Astrocyte of the hippocampus (primary cell): ENCODE results near the gene DUSP2.
A peak's percentile ranks its signal among the peaks of the same experiment; 100 is the strongest.
"Not testable (repeated sequence)": the region's sequence is repeated elsewhere in the genome, so short reads cannot be mapped to it uniquely, and the experiment has no call there.

ENCODE experiments used
- DNase-seq: peaks from one replicate; pipeline ENCODE4 v3.0.0; 2011; ENCODE audit warnings: low read depth, low spot score

Gene DUSP2

GRCh38 chr2:96147593-96148201, 2.5 kb upstream of the DUSP2 start:
- peak; percentile 24 for DNase-seq

- DNase-seq: peak; percentile 83
These were observed 1.8 kb upstream of the DUSP2 start for GRCh38 chr2:96146881-96147592.

DNA sequence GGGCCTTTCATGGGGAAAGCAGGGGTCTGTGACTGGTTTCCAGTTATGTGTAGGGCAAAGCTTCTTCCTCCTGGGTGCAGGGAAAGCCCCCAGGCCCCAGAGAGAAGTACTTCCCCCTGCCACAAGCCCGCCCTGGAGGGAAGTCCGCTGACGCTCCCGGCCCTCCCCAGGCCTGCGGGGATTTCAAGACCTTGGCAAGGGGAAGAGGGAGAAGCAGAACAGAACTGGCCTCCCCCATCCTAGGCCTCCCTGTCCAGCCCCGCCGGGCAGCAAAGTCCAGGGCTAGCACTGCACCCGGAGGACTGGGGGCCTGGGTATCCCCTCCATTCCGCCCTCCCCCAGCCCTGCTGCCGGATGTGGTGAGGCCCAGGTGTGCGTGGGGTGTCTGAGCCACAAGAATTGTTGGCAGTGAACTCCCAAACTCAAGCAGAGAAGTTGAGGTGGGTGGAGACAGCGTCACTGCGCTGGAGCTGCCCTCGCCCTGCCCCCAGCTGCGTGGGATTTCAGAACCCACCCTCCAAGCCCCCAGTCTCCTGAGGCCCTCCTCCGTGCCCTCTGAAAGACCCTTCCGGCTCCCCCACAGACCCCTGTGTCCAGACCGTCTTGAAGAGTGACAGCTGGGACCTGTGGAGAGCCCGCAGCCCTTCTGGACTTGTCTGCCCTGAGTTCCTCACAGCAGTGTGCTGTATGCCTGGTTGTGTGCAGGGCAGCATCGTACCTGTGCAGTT, 1.1 kb upstream of the DUSP2 start:
- peak; percentile 26 for DNase-seq

DNA sequence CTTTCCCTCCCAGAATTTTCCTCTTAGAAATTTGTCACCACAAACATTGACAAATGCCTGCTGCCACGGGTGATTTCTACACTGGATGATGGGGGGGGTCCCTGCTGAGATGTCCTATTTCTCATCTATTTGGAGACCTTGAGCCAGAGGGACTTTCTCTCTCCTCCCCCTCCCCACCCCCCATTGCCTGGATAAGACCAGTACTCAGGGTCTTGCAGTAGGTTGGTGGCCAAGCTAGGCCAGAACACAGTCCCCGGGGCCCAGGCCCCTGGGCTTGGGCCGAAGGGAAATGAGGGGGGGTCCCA, 560 bp upstream of the DUSP2 start:
- DNase-seq: no peak

GRCh38 chr2:96144481-96145035, 682 bp downstream of the DUSP2 start:
- DNase-seq: no peak

GRCh38 chr2:96143848-96144480, 1.3 kb downstream of the DUSP2 start:
- no peak for DNase-seq

- DNase-seq: no peak
These were observed 1.9 kb downstream of the DUSP2 start for GRCh38 chr2:96143231-96143847.

- no peak for DNase-seq
These were observed 2.8 kb downstream of the DUSP2 start for GRCh38 chr2:96142217-96143113.

DNA sequence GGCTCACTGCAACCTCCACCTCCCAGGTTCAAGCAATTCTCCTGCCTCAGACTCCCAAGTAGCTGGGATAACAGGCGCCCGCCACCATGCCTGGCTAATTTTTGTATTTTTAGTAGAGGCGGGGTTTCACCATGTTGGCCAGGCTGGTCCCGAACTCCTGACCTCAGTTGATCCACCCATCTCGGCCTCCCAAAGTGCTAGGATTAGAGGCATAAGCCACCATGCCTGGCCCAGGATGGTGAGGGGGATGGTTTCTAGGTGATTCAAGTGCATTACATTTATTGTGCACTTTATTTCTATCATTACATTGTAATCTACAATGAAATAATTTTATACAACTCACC, 3.6 kb downstream of the DUSP2 start:
- DNase-seq: not testable (repeated sequence)

DNA sequence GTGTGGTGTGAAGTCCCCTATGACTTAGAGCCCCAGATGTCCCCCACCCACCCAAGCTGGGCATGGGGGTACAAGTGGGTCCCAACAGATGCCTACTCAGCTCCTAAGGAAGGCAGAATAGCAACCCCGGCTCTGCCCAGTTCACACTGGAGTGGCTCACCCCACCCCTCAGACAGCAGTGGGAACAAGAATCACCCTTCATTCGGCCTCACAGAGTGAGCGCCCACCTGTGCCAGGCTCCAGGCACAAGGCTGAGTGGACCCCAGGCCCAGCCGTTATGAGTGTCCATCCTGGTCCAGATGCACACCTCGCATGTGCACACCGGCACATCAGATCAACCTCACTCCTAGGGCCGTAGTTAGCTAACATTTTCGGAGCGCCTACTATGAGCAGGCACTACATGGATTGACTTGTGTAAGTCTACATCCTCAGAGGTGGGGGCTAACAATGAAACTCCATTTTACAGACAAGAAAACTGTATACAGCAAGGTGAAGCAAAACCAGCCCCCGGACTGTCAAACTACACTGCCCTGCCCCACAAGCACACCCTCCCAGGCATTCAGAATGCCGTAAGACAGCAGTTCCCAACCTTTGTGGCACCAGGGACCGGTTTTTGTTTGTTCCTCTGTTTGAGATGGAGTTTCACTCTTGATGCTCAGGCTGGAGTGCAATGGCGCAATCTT, 4.2 kb downstream of the DUSP2 start:
- DNase-seq: no peak

- no peak for DNase-seq
These were observed 6.0 kb downstream of the DUSP2 start for GRCh38 chr2:96139181-96139758.

DNA sequence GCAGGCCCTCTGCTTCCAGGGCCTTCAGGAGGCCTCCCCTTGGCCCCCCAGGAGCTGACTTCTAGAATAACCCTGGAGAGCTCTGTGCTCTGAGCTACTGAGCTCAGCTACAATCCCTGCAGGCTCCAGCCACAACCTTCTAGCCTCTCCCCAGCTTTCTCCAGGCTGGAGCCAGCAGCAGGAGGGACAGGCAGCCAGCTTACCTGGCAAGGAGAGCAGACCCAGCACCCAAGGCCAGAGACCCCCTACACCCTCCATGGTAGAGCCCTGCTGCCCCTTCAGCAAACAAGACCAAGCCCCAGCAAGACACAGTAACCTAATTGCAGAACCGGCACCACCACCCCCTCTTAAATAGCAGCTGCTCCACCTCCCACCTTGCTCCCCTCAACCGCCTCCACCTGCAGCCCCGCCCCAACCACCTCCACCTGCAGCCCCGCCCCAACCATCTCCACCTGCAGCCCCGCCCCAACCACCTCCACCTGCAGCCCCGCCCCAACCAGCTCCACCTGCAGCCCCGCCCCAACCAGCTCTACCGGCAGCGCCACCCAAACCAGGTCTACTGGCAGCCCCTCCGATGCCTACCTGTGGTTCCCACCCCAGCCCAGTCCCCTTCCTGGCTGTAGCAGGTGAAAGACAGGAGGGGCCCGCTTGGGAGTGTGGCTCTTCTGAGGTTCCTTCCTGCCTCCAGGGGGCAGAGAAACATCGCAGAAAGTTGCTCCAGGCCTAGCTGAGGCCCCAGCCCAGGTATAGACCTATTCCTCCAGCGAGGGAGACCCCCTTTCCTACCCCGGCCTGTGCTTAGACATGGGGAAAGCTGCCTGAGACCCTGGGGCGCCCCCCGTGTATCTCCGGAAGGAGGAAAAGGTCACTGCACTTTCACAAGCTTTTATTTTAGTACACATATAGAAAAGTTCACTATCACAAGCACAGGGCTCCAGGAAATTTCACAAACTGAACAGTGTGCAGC, 6.8 kb downstream of the DUSP2 start, which contains the start of gene ASTL:
Gene ASTL, minus strand, starts transcription at position 324 of the 967 bp plus-strand sequence. Its CDS starts 66 bp downstream, at position 258.
- peak; percentile 69 for DNase-seq

GRCh38 chr2:96137321-96138178, 7.7 kb downstream of the DUSP2 start:
- no peak for DNase-seq

GRCh38 chr2:96136129-96136720, 9.0 kb downstream of the DUSP2 start:
- DNase-seq: no peak

GRCh38 chr2:96135621-96136020, 9.6 kb downstream of the DUSP2 start:
- no peak for DNase-seq

DNA sequence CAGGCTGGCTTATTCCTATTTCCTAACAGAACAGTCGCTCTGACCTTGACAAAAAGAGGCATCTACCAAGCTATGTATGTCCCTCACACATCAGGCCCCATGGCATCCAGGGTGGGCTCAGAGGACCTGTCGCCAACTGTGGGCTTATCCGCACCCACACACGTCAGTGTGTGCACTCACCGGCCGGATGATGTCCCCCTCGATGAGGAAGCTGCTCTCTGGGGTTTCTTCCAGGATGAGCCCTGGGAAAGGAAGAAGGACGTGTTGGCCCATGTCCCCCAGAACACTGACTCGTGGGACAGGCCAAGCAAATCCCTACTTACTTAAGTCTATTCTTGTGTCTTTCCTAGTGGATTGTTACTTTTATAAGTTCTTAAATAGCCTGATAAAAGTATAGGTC, 10.1 kb downstream of the DUSP2 start:
- no peak for DNase-seq

DNA sequence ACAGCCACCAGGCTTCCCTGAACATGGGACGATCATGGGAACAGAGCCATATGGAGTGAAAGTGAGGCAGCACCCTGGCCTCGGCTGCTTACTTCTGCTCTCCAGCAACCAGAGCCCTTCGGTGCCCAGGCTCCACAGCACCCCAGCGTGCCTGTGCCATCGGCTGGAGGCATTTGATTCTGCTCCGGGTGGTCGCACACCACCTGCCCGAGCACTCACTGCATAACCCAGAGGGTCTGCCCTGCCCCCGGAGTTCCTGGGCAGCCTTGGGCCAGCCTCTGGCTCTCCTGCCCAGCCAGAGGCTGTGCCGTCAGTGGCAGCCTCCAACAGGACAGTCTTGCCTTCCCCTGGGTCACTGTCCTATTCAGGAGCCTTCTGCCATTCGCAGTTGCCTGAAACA, 10.8 kb downstream of the DUSP2 start:
- no peak for DNase-seq
